Astrocyte of the spinal cord (primary cell): ENCODE data around the gene TAC1.
A peak's percentile ranks its signal among the peaks of the same experiment; 100 is the strongest.

Source experiments
- DNase-seq: peaks from one replicate; pipeline ENCODE4 v3.0.0; 2011; ENCODE audit warnings: low read depth, low spot score
- H3K4me3 ChIP-seq: 2 replicates; pipeline ENCODE4 v1.5.1; 2011; ENCODE audit warnings: low read depth, mild to moderate bottlenecking, low read length, moderate library complexity
- in situ Hi-C: cut with HindIII; loops from 2 replicates; pipeline ENCODE4 v1.10.0; 2017; ENCODE audit warnings: low sequenced_read_pairs
- TF ChIP-seq, protein P1 (sequence below): IDR thresholded peaks from 2 replicates; pipeline ENCODE4 v1.5.1; 2012; ENCODE audit warnings: low read depth, mild to moderate bottlenecking, low read length, inconsistent platforms

TAC1 gene

DNA sequence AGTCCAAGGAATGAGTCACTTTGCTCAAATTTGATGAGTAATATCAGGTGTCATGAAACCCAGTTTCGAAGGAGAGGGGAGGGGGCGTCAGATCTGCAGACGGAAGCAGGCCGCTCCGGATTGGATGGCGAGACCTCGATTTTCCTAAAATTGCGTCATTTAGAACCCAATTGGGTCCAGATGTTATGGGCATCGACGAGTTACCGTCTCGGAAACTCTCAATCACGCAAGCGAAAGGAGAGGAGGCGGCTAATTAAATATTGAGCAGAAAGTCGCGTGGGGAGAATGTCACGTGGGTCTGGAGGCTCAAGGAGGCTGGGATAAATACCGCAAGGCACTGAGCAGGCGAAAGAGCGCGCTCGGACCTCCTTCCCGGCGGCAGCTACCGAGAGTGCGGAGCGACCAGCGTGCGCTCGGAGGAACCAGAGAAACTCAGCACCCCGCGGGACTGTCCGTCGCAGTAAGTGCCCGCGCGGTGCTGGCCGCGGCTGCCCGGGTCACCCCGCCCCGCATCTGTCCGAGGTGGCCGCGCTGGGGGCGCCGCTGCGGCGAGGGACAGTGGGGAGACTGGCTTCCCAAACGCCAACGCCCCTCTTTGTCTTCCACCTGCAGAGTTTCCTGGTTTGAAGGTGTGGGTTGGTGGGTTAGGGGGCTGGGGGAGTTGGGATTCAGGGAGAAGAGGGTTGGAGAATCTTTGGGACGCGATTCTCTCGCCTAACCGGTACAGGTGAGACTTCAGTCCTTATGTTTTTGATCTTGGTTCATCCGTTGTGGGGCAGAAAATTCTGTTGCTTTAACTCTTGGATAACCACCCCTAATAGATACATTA is at the start of gene TAC1:
Gene TAC1 (plus strand): TSS at position 351 of the 829 bp plus-strand sequence. CDS start 527 bp downstream, outside the sequence.
- TF ChIP-seq, protein P1, sequence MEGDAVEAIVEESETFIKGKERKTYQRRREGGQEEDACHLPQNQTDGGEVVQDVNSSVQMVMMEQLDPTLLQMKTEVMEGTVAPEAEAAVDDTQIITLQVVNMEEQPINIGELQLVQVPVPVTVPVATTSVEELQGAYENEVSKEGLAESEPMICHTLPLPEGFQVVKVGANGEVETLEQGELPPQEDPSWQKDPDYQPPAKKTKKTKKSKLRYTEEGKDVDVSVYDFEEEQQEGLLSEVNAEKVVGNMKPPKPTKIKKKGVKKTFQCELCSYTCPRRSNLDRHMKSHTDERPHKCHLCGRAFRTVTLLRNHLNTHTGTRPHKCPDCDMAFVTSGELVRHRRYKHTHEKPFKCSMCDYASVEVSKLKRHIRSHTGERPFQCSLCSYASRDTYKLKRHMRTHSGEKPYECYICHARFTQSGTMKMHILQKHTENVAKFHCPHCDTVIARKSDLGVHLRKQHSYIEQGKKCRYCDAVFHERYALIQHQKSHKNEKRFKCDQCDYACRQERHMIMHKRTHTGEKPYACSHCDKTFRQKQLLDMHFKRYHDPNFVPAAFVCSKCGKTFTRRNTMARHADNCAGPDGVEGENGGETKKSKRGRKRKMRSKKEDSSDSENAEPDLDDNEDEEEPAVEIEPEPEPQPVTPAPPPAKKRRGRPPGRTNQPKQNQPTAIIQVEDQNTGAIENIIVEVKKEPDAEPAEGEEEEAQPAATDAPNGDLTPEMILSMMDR, result no peak
- in situ Hi-C loops, result no loop called here
- DNase-seq, result no peak
- peak within 1 kb of the TSS; percentile 13 for H3K4me3 ChIP-seq

GRCh38 chr7:97685952-97686351 is 45.9 kb upstream of the TAC1 start:
- TF ChIP-seq, protein P1, result no peak
- DNase-seq, result no peak
- no peak overlapping the region for H3K4me3 ChIP-seq
- in situ Hi-C loops, result no loop called here

DNA sequence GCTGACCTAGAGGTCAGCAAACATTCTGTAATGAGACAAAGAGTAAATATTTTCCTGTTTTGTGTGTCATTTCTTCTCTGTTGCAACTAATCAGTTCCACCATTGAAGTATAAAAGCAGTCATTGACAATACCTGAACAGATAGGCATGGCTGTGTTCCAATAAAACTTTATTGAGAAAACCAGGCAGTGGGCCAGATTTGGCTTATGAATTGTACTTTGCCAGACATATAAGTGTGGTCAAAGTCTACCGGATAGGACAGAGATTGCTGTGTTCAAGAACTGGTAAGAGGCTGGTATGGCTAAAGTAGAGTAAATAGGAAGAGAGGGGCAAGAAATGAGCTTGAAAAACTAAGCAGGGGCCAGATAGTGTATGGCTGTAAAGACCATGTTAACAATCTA is 38.3 kb upstream of the TAC1 start:
- in situ Hi-C loops, result no loop called here
- DNase-seq, result no peak
- TF ChIP-seq, protein P1, result no peak
- no peak overlapping the region for H3K4me3 ChIP-seq

DNA sequence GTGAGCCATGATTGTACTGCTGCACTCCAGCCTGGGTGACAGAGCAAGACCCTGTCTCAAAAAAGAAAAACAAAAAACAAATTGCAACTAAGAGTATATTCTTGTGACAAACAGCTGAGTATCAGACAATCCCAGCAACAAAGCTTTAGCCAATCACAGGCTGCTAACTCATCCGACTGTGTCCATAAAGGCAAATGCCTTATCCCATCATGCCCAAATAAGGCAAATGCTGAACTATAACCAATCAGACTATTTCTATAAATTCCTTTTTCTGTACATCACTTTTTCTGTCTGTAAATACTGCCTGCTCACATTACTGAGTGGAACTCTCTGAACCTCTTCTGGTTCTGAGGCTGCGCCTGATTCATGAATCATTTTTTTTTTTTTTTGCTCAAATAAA is 37.5 kb upstream of the TAC1 start:
- no peak for DNase-seq
- no peak overlapping the region for H3K4me3 ChIP-seq
- in situ Hi-C loops, result no loop called here
- TF ChIP-seq, protein P1, result no peak

GRCh38 chr7:97697396-97697795 is 34.5 kb upstream of the TAC1 start:
- H3K4me3 ChIP-seq, result no peak overlapping the region
- TF ChIP-seq, protein P1, result no peak
- in situ Hi-C loops, result no loop called here
- no peak for DNase-seq

GRCh38 chr7:97722386-97722785 is 9.5 kb upstream of the TAC1 start:
- DNase-seq, result no peak
- no peak overlapping the region for H3K4me3 ChIP-seq
- TF ChIP-seq, protein P1, result no peak
- in situ Hi-C loops, result no loop called here
